GM12892 (cell line): ENCODE results near the gene SEC24C. TPM values are rescaled to one million over a fixed set of nuclear protein-coding genes. Genes with fewer than 3 reads are reported as not detected.
A peak's percentile ranks its signal among the peaks of the same experiment; 100 is the strongest.
"Not testable (repeated sequence)": the region's sequence is repeated elsewhere in the genome, so short reads cannot be mapped to it uniquely, and the experiment has no call there.

Experiments used
- DNase-seq: peaks from one replicate; pipeline ENCODE4 v3.0.0; 2011; ENCODE audit not compliant: insufficient read length
- FAIRE-seq: peaks from 2 replicates; lab custom pipeline; 2011; peaks lifted over from hg19 to GRCh38; lab: Jason Lieb, UNC
- POLR2A ChIP-seq: IDR thresholded peaks from 2 replicates; pipeline ENCODE4 v1.6.1; 2011; ENCODE audit warnings: low read depth, low read length, control low read depth
- POLR2AphosphoS5 ChIP-seq: IDR thresholded peaks from 2 replicates; pipeline ENCODE4 v1.6.1; 2011; ENCODE audit warnings: low read depth, low read length, control low read depth
- TAF1 ChIP-seq: IDR thresholded peaks from 2 replicates; pipeline ENCODE4 v1.6.1; 2011; ENCODE audit warnings: low read depth, mild to moderate bottlenecking, control low read depth, low read length, borderline replicate concordance
- polyA plus RNA-seq: library from polyadenylated mRNA; unstranded; fragments of >200 nt; gene quantifications from one replicate; pipeline ENCODE4 v1.2.1, GENCODE V29; 2012; ENCODE audit warnings: missing spikeins, inconsistent platforms; ENCODE audit not compliant: missing spikeins

Gene SEC24C, protein sequence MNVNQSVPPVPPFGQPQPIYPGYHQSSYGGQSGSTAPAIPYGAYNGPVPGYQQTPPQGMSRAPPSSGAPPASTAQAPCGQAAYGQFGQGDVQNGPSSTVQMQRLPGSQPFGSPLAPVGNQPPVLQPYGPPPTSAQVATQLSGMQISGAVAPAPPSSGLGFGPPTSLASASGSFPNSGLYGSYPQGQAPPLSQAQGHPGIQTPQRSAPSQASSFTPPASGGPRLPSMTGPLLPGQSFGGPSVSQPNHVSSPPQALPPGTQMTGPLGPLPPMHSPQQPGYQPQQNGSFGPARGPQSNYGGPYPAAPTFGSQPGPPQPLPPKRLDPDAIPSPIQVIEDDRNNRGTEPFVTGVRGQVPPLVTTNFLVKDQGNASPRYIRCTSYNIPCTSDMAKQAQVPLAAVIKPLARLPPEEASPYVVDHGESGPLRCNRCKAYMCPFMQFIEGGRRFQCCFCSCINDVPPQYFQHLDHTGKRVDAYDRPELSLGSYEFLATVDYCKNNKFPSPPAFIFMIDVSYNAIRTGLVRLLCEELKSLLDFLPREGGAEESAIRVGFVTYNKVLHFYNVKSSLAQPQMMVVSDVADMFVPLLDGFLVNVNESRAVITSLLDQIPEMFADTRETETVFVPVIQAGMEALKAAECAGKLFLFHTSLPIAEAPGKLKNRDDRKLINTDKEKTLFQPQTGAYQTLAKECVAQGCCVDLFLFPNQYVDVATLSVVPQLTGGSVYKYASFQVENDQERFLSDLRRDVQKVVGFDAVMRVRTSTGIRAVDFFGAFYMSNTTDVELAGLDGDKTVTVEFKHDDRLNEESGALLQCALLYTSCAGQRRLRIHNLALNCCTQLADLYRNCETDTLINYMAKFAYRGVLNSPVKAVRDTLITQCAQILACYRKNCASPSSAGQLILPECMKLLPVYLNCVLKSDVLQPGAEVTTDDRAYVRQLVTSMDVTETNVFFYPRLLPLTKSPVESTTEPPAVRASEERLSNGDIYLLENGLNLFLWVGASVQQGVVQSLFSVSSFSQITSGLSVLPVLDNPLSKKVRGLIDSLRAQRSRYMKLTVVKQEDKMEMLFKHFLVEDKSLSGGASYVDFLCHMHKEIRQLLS
- 51.4 TPM for polyA plus RNA-seq

DNA sequence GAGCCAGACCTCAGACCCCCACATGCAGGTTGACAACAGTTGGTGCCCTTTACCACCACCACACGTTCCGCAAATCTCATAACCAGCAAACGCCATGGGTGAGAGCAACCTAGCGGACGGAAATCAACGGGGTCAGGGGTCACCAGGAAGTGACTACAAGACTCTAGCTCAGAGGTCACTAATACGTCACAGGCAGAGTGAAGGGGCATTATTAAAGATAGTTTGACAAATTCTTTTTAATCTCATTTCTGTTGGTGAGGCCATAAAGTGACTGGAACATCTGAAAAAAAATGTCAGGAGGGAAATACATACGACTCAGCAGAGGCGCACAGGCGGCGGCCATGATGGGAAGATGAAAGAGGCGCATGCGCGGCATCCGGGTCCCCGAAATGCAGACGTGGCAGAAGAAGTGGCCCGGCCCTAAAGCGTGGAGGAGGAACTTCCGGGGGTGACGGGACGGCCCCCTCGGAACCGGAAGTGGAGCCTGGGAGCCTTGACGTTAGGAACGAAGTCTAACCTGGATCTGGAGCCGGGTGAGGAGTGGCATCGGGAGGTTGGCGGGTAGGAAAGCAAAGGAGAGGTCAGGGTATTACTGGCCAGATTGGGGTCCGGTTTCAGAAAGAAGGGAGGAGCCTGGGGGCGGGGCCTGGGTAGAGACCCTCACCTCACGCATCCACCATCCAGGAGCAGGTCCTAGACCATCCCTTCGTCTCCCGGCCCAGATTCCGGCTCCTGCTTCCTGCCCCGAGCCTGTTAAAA is at the start of gene SEC24C:
TSS of gene SEC24C (plus strand) at position 468 of the 759 bp plus-strand sequence. CDS start 2,461 bp downstream, outside the sequence.
- DNase-seq (peak; percentile 84), FAIRE-seq (peak; percentile 91)
- TF ChIP-seq POLR2A (peak; percentile 91), POLR2AphosphoS5 (peak; percentile 81), TAF1 (peak; percentile 94; the same call in 1 of the 2 replicates)

DNA sequence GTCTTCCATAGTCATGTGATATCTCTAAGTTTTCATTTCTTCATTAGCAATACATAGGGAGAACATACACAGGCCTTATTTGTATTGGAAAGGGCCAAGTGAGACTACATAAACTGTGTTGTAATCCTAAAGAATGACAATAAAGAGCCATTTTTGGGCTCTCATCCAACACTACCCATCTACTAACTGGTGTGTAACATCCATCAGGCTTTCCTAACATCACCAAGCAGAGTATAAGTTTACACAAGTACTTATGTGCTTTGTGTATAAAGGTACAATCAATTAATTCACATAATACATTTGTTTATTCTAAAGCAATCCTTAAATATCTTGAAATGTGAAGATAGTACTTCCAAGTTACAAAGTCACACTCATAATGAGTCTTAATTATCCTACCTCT is 48.9 kb upstream of the SEC24C start:
- DNase-seq, FAIRE-seq: not testable (repeated sequence)

DNA sequence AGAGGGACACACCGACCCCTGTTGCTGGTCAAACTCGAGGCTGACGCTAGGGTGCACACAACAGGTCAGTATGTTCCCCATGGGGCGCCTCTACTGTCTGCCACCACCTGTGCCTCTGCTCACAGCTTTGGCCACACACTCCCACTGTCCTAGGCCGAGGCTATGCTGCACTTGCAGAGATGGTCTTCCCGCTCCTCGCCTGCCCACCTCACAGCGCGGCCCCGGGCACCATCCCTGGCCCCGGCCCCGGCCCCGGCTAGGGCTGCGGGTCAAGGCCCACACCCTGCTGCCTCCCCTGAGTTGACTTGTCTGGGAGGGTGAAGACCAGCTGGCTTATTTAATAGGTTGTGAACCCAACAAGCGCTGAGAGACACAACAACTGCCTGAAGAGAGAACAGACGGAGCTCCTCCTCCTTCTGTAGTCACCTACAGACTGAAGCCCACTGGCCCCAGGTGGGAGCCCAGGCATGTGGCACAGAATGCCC is 46.5 kb upstream of the SEC24C start, which contains the start of gene AGAP5:
TSS of gene AGAP5 (minus strand) at position 435 of the 485 bp plus-strand sequence. CDS start at position 81, 354 bp downstream.
- not testable (repeated sequence) for FAIRE-seq, DNase-seq

DNA sequence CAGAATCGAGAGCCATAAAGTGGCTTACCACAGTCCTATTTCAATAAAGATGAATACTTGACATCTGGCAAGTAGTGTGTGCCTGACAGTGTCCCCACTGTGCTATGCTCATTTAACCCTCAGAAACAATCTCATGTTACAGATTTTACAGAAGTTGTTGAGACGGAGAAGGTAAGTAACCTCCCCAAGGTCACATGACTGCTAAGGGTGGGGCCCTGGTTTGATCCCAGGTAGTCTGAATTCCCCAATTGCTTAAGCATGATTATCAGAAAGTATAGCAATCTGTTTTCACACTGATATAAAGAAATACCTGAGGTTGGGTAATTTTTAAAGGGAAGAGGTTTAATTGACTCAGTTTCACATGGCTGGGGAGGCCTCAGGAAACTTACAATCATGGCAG is 45.4 kb upstream of the SEC24C start:
- not testable (repeated sequence) for FAIRE-seq, DNase-seq

DNA sequence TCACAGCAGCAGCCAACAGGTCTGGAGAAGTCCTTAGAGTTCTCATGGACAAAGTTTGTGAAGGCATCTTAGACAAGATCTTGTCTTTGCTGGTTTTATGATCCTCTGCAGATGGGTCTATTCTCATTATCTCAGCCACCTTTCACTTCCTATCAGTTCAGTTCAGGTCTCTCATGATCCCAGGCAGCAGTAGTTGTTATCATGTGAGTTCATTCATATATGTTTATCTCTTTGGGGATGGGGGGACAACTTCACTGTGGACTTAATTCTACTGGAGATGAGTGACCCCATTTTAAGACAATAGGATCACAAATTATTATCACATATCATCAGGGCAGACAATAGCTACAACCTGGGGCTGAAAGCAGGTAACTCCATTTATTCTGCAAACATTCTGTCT is 40.2 kb upstream of the SEC24C start:
- not testable (repeated sequence) for FAIRE-seq, DNase-seq

DNA sequence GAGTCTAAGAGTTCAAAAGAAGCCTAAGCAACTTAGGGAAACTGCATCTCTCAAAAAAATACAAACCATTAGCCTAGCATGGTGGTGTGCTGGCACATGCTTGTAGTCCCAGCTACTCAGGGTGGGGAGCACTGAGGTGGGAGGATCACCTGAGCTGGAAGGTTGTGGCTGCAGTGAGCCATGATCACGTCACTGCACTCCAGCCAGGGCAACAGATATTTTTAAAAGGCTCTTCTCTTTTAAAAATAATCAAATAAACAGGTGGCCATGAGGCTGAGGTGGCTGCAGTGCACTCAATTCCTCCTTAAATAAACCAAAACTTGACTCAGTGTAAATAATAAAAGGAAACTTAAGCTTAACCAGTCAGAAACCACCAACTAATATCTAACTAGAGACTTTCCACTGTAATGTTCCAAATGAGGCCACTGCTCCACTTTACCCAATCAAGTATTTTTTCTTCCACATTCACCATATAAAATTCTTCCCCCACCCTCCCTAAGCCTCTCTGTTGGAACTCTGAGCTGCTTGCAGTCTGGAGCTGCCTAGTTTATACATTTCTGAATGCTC is 38.6 kb upstream of the SEC24C start:
- not testable (repeated sequence) for FAIRE-seq

DNA sequence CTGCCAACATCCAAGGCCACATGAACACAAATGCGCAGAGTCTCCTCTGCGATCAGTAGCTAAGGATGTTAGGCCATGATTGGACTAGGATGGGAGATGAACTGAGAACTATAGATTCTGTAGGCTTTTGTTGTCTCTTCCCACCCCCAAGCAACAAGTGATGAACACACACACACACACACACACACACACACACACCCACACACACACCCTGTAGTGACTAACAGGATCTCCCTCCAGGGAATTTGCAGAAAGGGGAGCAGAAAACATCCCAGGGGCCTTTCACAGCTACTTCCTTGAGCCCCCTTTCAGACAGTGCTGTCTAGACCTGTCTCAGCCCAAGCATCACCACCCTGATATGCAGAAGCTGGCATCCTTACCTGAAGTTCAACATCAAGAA is 37.7 kb upstream of the SEC24C start:
- FAIRE-seq, DNase-seq: not testable (repeated sequence)

More for the DNA sequence above, 38.6 kb upstream of the SEC24C start:
- not testable (repeated sequence) for DNase-seq

DNA sequence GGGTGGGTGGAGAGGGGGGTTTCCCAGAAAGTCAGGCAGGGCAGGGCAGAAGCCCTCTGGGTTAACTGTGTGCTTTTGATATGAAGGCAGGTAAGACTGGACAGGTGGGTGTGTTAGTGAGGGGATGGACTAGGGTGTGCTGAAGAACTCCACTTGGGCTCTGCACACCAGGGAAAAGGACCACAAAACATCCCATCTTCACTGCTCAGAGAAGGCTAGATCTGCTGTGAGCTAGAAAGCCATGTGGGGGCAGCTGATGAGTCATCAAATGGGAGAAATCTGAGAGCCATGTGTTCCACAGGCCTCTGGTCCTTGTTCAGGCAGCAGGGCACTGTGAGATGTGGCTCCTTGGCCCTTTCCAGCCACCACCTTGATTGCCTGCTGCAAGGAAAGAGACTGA is 36.5 kb upstream of the SEC24C start:
- not testable (repeated sequence) for FAIRE-seq, DNase-seq

DNA sequence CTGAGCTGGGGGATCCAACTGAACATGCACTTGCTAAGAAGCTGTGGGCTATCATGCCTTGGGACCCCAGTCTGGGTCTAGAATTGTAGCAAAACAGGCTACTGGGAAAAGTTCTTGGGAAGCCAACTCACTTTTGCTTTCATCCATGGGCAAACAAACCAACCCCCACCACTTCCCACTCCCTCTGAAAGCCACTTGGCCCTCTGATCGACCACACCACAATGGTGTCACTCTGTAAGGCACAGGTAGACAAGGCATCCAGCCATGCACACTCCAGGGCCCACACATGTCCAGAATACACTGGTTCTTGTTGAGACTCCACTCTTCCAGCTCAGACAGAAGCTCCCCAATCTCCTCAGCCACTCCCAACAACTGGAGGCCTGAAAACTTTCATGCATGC is 36.0 kb upstream of the SEC24C start:
- not testable (repeated sequence) for FAIRE-seq

DNA sequence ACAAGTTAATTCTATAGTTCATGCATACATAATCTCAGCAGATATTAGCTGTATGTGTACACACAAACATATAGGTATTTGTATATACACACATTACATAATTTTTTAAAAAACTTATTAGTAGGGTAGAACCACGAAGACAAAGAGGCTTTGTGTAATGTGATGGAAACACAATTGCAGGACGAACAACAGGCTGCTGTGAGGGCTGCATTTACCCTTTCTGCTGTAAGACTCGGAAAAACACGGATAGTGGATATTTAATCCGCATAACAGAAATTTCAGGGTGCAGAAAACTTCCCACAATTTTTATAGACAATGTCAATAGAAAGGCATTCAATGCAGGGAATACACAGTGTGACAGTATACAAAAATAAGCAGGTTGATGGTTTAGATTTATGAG is 32.5 kb upstream of the SEC24C start:
- FAIRE-seq, DNase-seq: not testable (repeated sequence)

More for the DNA sequence above, 36.0 kb upstream of the SEC24C start:
- DNase-seq, result not testable (repeated sequence)

DNA sequence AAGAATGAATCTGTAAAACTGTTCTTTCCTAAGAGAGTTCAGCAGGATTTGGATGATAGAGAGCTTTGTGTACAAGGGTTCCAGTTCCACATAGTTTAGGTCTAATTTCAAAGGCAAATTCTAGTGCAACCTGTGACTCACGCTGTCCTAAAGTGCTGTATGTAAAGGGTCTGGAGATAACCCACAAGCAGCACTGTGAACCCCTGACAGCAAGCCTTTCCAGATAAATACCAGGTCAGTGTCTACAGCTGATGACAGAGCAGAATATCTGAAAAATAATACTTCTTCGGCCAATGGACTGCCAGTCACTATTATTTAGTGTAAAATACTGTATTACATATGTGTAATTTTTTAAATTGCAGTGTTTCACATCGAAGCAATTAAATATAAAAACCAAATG is 30.3 kb upstream of the SEC24C start:
- not testable (repeated sequence) for DNase-seq, FAIRE-seq

DNA sequence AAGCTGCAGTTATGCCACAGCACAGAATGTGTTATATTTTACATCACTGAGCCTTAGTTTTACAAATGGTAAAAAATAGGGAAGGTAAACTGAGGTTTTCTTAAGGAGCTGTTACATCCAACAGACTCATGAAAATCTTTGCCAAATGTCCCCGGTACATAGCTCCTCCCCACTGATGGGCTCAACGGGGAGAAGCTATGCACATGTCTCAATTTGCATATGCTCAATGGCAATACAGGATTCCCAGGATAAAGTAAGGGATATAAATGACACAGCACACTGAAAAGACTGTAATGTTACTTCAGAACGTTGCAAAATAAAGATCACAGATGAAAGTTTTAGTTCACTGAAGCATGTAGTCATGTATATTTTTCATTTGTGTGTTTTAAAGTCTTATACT is 29.7 kb upstream of the SEC24C start:
- FAIRE-seq, DNase-seq: not testable (repeated sequence)

DNA sequence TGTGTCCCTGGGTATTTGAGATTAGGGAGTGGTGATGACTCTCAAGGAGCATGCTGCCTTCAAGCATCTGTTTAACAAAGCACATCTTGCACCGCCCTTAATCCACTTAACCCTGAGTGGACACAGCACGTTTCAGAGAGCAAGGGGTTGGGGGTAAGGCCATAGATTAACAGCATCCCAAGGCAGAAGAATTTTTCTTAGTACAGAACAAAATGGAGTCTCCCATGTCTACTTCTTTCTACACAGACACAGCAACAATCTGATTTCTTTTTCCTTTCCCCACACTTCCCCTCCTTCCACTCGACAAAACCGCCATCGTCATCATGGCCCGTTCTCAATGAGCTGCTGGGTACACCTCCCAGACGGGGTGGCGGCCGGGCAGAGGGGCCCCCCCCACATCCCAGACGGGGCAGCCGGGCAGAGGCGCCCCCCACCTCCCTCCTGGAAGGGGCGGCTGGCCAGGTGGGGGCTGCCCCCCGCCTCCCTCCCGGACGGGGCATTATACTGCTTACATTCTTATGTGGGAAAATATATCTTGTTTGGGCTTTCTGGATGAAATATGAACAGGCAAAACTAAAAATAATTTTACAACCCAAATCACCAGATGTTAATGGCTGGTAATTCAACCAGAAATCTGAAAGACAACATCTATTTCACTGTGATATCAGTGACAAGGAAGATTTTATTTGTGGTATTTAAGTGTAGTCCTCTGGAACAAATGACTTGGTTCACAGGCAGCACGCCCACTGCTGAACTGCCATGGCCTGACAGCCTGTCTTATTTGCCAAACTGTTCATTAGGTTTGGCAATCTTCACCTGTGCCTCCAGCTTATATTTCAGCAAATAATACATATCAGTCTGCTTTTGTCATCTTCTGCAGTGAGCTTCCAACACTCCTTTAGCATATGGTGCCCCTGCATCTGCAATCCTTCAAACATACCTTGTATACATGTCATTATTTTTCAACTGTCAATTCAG is 28.7 kb upstream of the SEC24C start:
- FAIRE-seq, DNase-seq: not testable (repeated sequence)
